Lung (tissue), 12 donors: Measurements from ENCODE around the gene SEL1L3. TPM values are rescaled to one million over a fixed set of nuclear protein-coding genes. Genes with fewer than 3 reads are reported as not detected.

Experiments used
- ATAC-seq: fragments of 200-7000 bp; cut with Tn5 transposase; one replicate; pipeline ENCODE4 v1.9.1; 2020; ENCODE audit warnings: moderate number of reproducible peaks; ENCODE audit not compliant: insufficient read depth, low FRiP score
- DNase-seq, 3 donors: peaks; one replicate each; pipeline ENCODE4 v3.0.0-alpha.2; 2013 to 2017
- H3K27ac ChIP-seq, 2 donors: one replicate each; pipeline ENCODE4 v1.5.1; 2013; ENCODE audit warnings: mild to moderate bottlenecking in 2 of 2, moderate library complexity in 2 of 2, control low read depth in 1 of 2, inconsistent platforms in 1 of 2, low read depth in 1 of 2, low read length in 1 of 2
- H3K27me3 ChIP-seq, 3 donors: one replicate each; pipeline ENCODE4 v1.5.1; 2013; ENCODE audit warnings: low read length in 2 of 3; ENCODE audit not compliant: control insufficient read depth in 3 of 3, insufficient read depth in 3 of 3
- H3K36me3 ChIP-seq, 4 donors: one replicate each; pipeline ENCODE4 v1.5.1; 2013; ENCODE audit warnings: low read length in 4 of 4, mild to moderate bottlenecking in 1 of 4, moderate library complexity in 1 of 4; ENCODE audit not compliant: control insufficient read depth in 4 of 4, insufficient read depth in 4 of 4
- H3K4me1 ChIP-seq, 5 donors: one replicate each; pipeline ENCODE4 v1.5.1; 2013; ENCODE audit warnings: low read length in 5 of 5, mild to moderate bottlenecking in 2 of 5, moderate library complexity in 1 of 5; ENCODE audit not compliant: control insufficient read depth in 5 of 5, insufficient read depth in 5 of 5
- H3K4me3 ChIP-seq: one replicate; pipeline ENCODE4 v1.5.1; 2013; ENCODE audit warnings: mild to moderate bottlenecking, control low read depth, moderate library complexity
- H3K9ac ChIP-seq, 2 donors: one replicate each; pipeline ENCODE4 v1.5.1; 2013; ENCODE audit warnings: low read length in 2 of 2, control low read depth in 1 of 2; ENCODE audit not compliant: insufficient read depth in 1 of 2
- H3K9me3 ChIP-seq, 4 donors: one replicate each; pipeline ENCODE4 v1.5.1; 2013; ENCODE audit warnings: low read length in 3 of 4, mild to moderate bottlenecking in 1 of 4, moderate library complexity in 1 of 4; ENCODE audit not compliant: control insufficient read depth in 4 of 4, insufficient read depth in 3 of 4
- WGBS, 2 donors: extraction: QIAGEN DNeasy Blood & Tissue Kit; methylation state at CpG; one replicate each; pipeline ENCODE4 v1.1.7; 2013; 5-methylcytosine and 5-hydroxymethylcytosine counted together
- polyA plus RNA-seq, 2 donors: library from polyadenylated mRNA; stranded (reverse); fragments of 200-250 nt; gene quantifications; one replicate each; pipeline ENCODE4 v1.2.1, GENCODE V29; 2013
- total RNA-seq, 2 donors: library from RNA; depleted of rRNA in 1 of 2; stranded (reverse); fragments of >200 nt in 1 of 2; gene quantifications; one replicate each; pipeline ENCODE4 v1.2.1, GENCODE V29; 2014 to 2021
- TF ChIP-seq, protein P1 (sequence below): IDR thresholded peaks from 2 replicates; pipeline ENCODE4 v1.5.1; 2012; ENCODE audit warnings: mild to moderate bottlenecking; ENCODE audit errors: control extremely low read depth, extremely low read depth
- donor health status: control.
- donor health status: control.
- donor health status: Bipolar disorder and iron deficiency.
- donor health status: healthy.
- donor health status: DM: yes; HTN: yes; CAD: no.

SEL1L3 gene
- total and polyA plus RNA-seq, 4 donors = 29.2 to 93.3 (median 57.1) TPM

DNA sequence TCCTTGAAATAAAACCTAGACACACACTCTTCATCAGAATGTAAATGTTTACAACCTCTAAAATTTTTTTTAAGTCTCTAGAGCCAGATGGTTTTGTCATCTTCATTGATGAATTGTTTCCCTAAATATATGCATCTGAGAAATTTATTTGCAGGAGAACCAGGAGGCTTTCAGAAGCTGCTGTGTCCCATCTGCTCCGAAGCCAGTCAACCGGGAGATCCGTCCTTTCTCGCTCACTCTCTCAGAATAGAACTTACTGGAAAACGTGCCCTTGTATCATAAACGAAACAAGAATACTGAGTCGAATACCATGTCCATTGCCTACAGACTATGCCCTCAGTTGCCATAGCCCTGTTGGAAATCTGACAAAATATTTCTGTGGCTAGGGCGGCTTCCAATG, 103.7 kb downstream of the SEL1L3 start:
- Histone ChIP-seq H3K4me3 (no peak overlapping the region), H3K9ac (no peak overlapping the region), H3K4me1 (peaks cover 0 to 8% (median 0%) of the 10 kb centered on the region in 5 donors), H3K27ac (no peak overlapping the region), H3K27me3 (no peaks in the 10 kb centered on the region), H3K9me3 (no peaks in the 10 kb centered on the region), H3K36me3 (peaks cover 0 to 9% (median 0%) of the 10 kb centered on the region in 4 donors)
- ATAC-seq (no peak), DNase-seq (no peak)
- 88 to 95% methylated on average over 8 of the region's 8 CpGs for WGBS, 2 donors
- TF ChIP-seq, protein P1, sequence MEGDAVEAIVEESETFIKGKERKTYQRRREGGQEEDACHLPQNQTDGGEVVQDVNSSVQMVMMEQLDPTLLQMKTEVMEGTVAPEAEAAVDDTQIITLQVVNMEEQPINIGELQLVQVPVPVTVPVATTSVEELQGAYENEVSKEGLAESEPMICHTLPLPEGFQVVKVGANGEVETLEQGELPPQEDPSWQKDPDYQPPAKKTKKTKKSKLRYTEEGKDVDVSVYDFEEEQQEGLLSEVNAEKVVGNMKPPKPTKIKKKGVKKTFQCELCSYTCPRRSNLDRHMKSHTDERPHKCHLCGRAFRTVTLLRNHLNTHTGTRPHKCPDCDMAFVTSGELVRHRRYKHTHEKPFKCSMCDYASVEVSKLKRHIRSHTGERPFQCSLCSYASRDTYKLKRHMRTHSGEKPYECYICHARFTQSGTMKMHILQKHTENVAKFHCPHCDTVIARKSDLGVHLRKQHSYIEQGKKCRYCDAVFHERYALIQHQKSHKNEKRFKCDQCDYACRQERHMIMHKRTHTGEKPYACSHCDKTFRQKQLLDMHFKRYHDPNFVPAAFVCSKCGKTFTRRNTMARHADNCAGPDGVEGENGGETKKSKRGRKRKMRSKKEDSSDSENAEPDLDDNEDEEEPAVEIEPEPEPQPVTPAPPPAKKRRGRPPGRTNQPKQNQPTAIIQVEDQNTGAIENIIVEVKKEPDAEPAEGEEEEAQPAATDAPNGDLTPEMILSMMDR = no peak

DNA sequence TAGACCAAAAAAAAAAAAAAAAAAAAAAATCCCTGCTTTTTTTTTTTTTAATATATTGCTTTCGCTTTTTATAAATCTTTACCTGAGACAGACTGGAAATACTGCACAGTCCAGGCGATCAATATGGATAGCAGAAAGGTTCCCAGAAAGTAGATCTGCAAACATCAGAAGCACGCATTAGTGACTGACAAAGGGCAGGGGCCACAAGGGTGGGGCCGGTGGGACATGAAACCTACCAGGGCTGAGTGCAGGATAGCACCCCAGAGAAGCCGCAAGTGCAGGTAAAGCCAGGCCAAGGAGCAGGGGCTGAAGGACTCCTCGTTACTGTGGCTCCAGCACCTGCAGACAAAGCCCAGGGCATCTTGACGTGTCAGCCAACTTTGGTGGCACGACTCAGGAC, 105.3 kb downstream of the SEL1L3 start:
- Histone ChIP-seq H3K36me3 (peaks cover 0 to 12% (median 0%) of the 10 kb centered on the region in 4 donors), H3K9ac (no peak overlapping the region), H3K27ac (no peak overlapping the region), H3K9me3 (no peaks in the 10 kb centered on the region), H3K4me1 (peaks cover 0 to 8% (median 0%) of the 10 kb centered on the region in 5 donors), H3K4me3 (no peak overlapping the region), H3K27me3 (no peaks in the 10 kb centered on the region)
- no peak for DNase-seq
- ATAC-seq = no peak
- TF ChIP-seq, protein P1 = no peak
- WGBS, 2 donors = 94 to 95% methylated on average over 8 of the region's 8 CpGs

DNA sequence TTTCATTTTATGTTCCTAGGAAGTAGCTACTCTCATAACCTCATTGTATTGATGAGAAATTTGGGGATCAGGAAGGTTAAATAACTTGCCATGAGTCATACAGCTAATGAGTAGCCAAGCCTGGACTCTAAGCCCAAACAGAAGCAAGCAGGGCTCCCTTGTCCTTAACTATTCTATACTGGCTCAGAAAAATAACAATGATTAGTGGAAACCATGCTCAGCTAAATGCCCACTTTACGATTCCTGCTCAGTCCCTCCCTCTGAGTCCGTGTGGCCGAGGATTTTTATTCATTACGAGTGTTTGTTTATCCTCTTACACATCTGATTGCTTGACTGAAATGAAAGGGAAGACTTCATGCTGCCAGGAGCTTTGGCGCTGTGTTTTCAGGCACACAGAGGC, 106.3 kb downstream of the SEL1L3 start:
- ATAC-seq = no peak
- Histone ChIP-seq H3K27ac (no peak overlapping the region), H3K4me1 (peaks cover 0 to 8% (median 0%) of the 10 kb centered on the region in 5 donors), H3K9me3 (no peaks in the 10 kb centered on the region), H3K27me3 (no peaks in the 10 kb centered on the region), H3K9ac (no peak overlapping the region), H3K4me3 (no peak overlapping the region), H3K36me3 (peaks cover 0 to 12% (median 0%) of the 10 kb centered on the region in 4 donors)
- DNase-seq = peak in 2 of 3 donors; percentile 3 to 31
- TF ChIP-seq, protein P1 = no peak
- WGBS, 2 donors = 59 to 85% methylated on average over 5 of the region's 5 CpGs

DNA sequence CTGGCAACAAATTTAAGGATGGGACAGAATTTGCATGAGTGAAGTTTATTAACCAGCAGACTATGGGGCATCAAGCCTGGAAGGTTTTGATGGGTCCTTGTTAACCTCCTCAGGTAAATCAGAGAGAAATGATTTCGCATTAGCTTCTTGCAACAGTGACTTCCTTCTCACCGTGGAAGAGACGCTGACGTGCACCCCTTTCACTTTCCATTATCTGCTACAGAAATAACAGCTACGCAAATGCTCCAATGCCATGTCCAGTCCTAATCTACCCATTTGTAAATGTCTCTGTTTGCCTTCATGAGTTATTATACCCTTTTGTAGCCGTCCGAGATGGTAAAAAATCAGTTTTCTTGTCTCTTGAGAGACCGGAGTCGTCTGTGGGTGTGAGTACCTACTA, 106.9 kb downstream of the SEL1L3 start:
- peaks cover 0 to 16% (median 0%) of the 10 kb centered on the region in 4 donors for H3K36me3 ChIP-seq
- DNase-seq (no peak), ATAC-seq (no peak)
- TF ChIP-seq, protein P1 = no peak
- H3K4me3 ChIP-seq = no peak overlapping the region
- peaks cover 0 to 8% (median 0%) of the 10 kb centered on the region in 5 donors for H3K4me1 ChIP-seq
- H3K9ac ChIP-seq = no peak overlapping the region
- WGBS, 2 donors = 78 to 89% methylated on average over 9 of the region's 9 CpGs
- no peak overlapping the region for H3K27ac ChIP-seq
- no peaks in the 10 kb centered on the region for H3K9me3 ChIP-seq
- no peaks in the 10 kb centered on the region for H3K27me3 ChIP-seq
